ENCODE data around the gene MAGI3.
"Not testable (repeated sequence)": the region's sequence is repeated elsewhere in the genome, so short reads cannot be mapped to it uniquely, and the experiment has no call there.

MAGI3 gene

DNA sequence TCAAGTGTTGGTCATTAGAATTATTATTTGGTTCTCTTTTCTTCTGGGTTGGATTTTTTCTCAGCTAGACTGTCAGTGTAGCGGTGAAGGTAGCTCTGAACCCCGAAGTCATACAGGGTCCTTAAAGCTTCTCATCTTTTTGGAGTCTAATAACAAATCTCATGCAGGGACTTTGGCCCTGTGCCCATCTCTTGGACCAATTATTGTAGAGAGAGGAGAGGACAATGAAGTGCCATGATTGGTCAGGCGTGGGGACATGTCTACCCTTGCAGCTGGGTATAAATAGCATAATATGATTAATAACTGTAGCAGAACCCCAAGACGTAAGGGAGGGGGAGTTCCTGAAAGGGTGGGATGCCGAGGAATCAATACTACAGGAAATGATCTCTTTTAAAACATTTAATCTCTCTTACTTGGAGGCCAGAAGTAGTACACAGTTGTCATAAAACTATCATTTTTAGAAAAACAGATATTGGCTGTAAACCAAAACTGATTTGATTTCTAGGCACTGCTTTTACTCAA, 8.8 kb downstream of the MAGI3 start:
- DNase-seq, result no peak

- no peak for DNase-seq
These were observed 10.8 kb downstream of the MAGI3 start for GRCh38 chr1:113401067-113401466.

DNA sequence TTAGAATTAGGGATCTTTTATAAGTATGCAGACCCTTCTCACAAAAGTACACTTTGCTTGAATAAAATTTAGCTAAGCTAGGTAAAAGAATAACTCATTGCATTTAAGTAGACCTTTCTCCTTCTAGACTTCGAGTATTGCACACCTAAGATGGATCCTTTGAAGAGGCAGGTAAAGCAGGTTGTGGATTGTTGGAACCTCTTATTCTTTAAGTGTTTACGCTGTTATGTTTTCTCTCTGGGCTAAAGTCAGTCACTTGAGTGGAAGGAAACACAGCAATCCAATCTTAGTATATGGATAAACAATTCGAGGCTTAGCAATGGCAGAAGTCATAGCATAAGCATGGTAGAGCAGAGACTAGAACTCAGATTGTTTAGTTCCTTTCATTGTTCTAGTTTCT, 11.4 kb downstream of the MAGI3 start:
- DNase-seq, result no peak

DNA sequence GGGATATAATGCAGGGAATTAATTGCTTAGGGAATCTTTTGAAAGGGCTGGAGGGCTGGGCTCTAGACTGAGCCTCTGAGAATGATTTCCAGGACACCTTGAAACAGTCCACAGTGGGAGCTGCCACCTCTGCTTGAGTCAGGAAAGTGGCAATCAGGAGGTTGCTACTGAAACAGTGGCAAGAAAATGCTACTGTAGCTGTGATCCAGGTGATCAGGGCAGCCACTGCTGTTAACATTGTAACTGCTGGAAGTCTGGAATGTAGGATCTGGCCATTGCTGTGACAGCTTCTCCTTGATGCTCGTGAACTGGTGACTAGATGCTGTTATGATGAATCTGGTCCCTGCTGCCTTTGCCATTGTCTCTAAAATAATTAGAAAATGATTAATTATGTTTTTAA, 12.8 kb downstream of the MAGI3 start:
- DNase-seq, result no peak

- no peak for DNase-seq
These were observed 15.3 kb downstream of the MAGI3 start for GRCh38 chr1:113405573-113405972.

- not testable (repeated sequence) for DNase-seq
These were observed 15.8 kb downstream of the MAGI3 start for GRCh38 chr1:113406149-113406548.

DNA sequence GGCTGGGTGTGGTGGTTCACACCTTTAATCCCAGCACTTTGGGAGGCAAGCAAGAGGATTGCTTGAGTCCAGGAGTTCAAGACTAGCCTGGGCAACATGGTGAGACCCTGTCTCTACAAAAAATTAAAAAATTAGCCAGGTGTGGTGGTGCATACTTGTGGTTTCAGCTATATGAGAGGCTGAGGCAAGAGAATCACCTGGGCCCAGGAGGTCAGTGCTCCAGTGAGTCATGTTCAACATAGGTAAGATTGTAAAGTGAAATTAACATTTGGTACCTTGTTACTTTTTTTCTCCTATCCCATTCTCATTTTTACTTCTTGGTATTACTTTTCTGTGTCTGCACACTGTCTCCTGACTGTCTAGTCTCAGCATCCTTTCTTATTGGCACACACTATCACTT, 19.0 kb downstream of the MAGI3 start:
- no peak for DNase-seq

- DNase-seq, result not testable (repeated sequence)
These were observed 21.7 kb downstream of the MAGI3 start for GRCh38 chr1:113412020-113412419.

GRCh38 chr1:113415310-113416070, 25.2 kb downstream of the MAGI3 start:
- no peak for DNase-seq

DNA sequence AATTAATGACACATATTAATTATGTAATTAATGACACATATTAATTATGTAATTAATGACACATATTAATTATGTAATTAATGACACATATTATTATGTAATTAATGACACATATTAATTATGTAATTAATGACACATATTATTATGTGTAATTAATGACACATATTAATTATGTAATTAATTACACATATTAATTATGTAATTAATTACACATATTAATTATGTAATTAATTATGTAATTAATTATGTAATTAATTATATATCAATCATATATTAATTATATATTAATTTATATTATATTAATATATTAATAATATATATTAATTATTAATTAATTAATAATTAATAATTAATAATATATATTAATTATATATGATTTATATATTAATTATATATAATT, 25.8 kb downstream of the MAGI3 start:
- not testable (repeated sequence) for DNase-seq

DNA sequence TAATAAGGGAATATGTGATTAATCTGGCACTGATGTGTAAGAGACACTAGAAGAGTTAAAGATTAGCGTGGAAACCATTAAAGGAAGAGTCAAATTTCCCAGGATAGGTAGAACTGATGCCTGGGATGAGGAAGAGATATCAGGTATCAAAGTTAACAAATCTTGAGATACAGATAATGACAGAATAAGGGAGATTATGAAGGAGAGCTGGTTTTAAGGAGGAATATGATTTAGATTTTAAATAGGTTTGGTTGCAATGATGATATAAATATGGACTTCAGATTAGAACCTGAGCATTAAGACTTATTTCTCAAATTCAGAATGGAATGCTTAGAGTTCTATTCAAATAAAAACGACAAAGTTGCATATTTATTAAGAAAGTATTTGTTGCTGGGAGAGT, 26.2 kb downstream of the MAGI3 start:
- no peak for DNase-seq

GRCh38 chr1:113422315-113423068, 32.2 kb downstream of the MAGI3 start:
- DNase-seq, result no peak

DNA sequence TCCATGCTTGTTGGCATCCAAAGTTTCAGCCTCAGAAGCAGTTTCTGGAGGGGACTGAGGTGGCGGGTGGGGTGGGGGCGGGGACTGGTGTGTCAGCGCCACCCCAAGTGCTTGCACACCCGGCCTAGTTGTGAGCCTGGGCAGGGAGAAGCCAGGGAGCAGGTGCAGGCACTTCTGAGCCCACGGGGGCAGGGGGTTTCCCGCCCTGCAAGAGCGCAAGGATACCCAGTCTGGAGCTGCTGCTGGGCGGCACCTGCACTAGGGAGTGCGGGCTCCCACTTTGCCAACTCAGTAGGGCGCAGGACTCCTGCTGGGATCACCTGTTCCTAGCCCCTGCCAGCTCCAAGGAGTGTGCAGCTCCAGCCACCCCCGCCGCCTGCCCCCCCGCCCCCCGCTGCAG, 33.5 kb downstream of the MAGI3 start:
- DNase-seq, result no peak

GRCh38 chr1:113429461-113430153, 39.3 kb downstream of the MAGI3 start:
- DNase-seq, result no peak

- DNase-seq, result no peak
These were observed 42.9 kb downstream of the MAGI3 start for GRCh38 chr1:113433184-113433583.

GRCh38 chr1:113434081-113434873, 44.0 kb downstream of the MAGI3 start:
- DNase-seq, result no peak

DNA sequence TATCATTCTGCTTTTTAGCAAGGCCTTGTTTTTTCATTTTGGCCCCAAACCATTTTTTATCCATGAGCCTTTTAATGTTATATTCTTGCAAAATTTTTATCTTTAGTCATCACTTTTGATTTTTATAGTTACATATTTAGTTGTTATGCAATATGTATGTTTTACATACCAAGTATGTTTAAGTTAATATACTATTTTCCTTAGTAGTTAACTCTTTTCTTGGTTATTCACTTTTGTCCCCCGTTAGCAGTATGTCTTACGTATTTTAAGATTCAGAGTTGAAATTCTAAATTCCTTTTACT, 44.5 kb downstream of the MAGI3 start:
- DNase-seq, result no peak

DNA sequence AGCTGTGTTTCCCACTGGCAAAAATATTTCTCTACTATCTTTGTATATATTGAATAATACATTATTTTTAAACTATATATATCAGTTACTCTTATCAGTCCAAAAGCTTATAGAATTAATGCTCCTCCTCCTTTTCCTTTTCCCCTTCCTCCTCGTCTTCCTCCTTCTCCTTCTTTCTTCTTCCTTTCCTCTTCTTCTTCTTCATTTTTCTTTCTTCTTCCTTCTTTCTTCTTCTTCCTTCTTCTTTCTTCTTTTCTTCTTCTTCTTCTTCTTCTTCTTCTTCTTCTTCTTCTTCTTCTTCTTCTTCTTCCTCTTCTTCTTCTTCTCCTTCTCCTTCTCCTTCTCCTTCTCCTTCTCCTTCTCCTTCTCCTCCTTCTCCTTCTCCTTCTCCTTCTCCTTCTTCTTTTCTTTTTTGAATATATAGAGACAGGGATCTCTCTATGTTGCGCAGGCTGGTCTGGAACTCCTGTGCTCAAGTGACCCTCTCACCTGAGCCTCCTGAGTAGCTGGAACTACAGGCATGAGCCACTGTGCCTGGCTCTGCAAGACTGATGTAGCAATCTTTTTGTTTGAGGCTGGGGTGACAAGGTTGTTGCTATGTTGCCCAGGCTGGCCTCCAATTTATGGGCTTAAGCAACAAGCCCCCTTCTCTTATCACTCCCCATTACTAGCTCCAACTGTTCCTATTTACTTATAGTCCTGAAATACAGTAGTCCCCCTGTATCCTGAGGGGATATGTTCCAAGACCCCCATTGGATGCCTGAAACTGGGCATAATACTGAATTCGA, 47.4 kb downstream of the MAGI3 start:
- no peak for DNase-seq

GRCh38 chr1:113438505-113439276, 48.4 kb downstream of the MAGI3 start:
- DNase-seq, result no peak

DNA sequence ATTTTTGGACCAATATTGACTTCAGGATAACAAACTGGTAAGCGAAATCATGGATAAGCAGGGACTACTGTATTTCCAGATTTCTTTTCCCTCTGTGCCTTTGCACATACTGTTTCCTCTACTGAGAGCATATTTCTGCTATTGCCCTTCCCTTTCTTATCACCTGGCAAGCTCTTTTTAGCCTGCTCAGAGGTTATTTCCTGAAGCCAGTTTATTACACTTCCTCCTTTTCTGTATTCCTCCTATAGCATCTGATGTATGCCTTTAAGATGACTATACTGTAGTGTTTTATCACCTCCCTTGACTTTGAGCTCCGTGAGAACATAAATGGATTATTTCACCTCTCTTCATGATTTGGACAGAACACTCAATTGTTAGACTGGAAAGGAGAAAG, 49.0 kb downstream of the MAGI3 start:
- no peak for DNase-seq

- no peak for DNase-seq
These were observed 51.8 kb downstream of the MAGI3 start for GRCh38 chr1:113442131-113442530.
